HG02870 (cell line): ENCODE data around the gene MTR.
A peak's percentile ranks its signal among the peaks of the same experiment; 100 is the strongest.

ENCODE experiments used
- ATAC-seq: cut with Tn5 transposase; IDR thresholded peaks from one replicate; pipeline ENCODE4 v1.9.1; 2021; ENCODE audit warnings: mild to moderate bottlenecking, moderate library complexity; ENCODE audit not compliant: unreplicated experiment

MTR gene

DNA sequence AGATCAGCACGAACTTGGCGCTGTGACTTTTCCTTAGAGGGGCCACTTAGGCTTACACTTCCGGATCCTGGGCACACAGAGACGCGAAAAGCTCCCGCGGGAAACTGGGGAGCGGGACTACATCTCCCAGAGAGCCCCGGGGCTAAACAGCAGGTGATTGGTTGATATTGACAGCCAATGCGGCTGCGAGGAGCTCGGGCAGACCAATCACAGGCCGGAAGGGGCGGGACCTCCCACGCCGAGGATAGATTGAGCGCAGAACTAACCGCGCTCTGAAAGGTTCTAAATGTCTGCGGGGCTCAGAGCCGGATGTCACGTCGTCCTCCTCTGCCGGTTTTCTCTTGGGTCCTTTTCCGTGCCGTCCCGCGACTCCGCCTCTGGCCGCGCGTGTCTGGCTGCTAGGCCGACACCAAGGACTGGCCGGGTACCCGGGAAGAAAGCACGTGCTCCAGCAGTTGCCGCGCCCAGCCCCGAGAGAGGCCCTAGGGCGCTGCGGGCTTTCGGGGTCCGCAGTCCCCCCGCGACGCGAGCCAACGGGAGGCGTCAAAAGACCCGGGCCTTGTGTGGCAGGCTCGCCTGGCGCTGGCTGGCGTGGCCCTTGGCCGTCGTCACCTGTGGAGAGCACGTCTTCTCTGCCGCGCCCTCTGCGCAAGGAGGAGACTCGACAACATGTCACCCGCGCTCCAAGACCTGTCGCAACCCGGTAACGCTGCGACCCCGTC, at the start of gene MTR:
Gene MTR (plus strand): TSS at position 258 of the 722 bp plus-strand sequence. CDS start 412 bp downstream, at position 670.
- ATAC-seq, result peak; percentile 98

DNA sequence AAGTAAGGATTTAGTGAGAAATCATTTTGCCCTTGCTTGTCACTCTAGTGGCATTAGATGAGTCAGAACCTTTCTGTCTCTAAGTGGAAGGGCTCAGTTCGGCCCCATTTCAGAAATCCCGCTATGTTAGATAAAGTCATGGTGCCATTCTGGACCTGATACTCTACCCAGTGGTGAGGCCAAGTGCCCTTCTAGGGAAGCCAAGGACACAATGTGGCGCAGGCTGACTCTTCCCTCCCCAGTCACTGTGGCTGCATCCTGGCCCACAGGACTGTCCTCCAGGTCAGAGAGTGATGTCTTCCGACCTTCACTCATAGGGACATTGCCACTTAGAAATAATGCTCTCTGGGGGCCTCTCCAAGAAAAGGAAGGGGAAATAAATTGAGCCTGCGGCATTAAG, 48.3 kb upstream of the MTR start:
- ATAC-seq, result no peak

GRCh38 chr1:236747311-236747985, 47.6 kb upstream of the MTR start:
- ATAC-seq, result no peak

DNA sequence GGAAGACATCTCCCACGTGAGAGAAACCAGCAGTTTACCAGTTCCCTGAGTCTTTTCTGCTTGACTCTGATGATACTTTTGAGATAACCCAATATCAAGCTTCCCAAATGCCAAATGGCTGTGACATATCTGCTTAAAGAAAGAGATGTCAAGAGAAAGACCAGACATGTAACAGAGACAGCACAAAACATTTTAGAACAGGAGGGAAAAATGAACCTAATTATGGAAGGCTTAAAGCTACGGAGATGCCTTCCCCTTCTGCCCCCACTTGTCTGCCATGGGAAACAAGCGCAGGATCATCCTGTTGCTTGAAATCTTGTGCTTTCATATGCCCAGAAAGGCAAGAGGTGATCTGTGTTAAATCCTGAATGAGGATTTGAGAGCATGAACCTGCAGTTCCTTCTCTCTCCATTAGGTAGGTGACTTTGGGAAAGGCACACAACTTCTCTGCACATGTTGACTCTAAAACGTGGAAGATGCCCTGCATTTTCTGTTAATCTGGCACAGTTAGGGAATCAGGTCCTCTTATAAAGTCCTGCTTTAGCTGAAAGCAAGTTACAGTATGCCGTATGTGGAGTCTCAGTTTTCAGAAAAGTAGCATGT, 46.7 kb upstream of the MTR start:
- peak; percentile 57 for ATAC-seq

DNA sequence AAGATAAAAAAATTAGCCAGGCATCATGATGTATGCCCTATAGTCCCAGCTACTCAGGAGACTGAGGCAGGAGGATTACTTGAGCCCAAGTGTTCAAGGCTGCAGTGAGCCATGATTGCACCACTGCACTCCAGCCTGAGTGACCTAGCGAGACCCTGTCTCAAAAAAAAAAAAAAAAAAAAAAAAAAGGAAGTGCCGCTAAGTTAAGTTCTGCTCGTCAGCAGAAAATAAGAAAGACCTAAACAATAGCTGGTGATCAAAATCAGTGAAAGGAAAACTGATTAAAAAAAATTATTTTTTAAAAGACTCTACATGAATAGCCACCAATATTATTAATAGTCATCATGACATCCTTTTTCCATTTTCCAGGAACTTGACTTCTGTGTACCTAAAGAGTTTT, 44.2 kb upstream of the MTR start:
- ATAC-seq, result no peak

- ATAC-seq, result no peak
Measured at GRCh38 chr1:236751385-236751784, 43.7 kb upstream of the MTR start.

- ATAC-seq, result no peak
Measured at GRCh38 chr1:236751935-236752334, 43.2 kb upstream of the MTR start.

DNA sequence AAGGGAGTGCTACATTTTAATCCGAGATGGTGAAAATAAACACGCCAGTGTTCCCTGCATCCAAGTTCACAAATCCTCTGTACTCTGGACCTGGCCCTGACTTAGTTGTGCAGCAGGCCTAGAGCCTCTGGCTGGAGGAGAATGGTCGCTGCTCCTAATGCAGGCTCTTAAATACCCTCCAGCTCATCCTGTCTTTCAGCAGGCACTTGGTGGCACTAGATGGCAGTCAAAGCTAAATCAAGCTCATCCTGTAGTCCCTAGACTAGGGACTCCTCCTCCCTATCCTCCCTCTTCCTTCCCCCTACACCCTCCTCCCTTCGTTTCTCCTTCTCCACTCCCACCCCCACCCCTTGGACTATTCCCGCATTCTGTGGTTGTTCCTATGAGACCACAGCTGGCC, 41.6 kb upstream of the MTR start:
- ATAC-seq, result no peak

DNA sequence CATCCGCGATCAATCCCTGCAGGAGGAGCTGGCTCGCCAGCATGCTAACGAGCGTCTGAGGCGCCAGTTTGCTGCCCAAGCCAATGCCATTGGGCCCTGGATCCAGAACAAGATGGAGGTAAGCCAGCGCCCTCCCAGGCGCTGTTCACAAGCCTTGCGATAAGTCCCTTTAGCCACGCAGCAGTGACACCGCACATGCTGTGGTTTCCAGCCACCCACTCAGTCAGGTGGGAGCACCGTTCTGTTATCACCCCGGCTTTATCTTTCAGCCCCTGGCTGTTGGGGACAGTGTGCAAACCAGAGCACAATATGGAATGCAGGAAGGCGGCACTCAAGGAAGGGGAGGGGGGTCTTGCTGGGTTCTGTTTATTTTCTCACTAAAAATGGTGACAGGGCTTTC, 41.1 kb upstream of the MTR start:
- ATAC-seq, result no peak

GRCh38 chr1:236754525-236755210, 40.4 kb upstream of the MTR start:
- ATAC-seq, result no peak

GRCh38 chr1:236757640-236758039, 37.5 kb upstream of the MTR start:
- no peak for ATAC-seq

DNA sequence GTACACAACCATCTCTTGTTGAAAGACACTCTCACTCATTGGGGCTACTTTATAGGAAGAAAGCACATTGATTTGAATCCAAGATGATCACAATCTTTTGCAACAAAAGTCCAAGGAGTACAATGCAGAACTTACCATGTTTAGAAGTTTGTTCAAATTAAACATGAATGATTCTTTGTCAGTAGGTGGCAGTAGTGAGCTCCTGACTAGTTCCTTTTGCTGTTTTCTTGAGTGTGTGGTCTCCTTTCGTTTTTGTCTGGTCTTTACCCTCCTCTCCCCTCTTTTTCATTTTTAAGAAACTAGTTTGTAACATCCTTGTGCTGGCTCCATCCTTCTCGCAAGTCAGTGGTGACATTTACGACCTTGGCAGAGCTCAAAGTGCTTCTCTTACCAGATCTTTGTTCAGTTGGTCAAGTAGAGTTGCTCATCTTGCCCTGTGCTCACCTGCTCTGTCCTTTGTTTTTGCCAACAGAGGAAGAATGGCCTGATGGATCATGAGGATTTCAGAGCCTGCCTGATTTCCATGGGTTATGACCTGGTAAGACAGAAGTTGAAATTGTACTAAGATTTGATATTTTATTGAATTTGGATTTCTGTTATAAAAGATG, 35.7 kb upstream of the MTR start:
- ATAC-seq, result peak; percentile 58

- ATAC-seq, result no peak
Measured at GRCh38 chr1:236760480-236760879, 34.6 kb upstream of the MTR start.

DNA sequence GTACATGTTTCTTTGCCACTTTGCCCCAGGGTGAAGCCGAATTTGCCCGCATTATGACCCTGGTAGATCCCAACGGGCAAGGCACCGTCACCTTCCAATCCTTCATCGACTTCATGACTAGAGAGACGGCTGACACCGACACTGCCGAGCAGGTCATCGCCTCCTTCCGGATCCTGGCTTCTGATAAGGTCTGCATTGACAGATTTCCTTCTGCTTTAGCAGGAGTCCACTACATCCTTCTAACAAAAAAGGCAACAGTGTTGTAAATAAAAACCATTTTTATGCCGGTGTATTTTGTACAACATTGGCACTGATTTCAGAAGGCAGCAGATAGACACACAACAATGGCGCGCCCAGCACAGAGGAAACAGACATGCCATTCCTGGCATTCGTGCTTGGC, 34.1 kb upstream of the MTR start:
- ATAC-seq, result no peak

GRCh38 chr1:236761397-236762132, 33.5 kb upstream of the MTR start:
- ATAC-seq, result no peak

DNA sequence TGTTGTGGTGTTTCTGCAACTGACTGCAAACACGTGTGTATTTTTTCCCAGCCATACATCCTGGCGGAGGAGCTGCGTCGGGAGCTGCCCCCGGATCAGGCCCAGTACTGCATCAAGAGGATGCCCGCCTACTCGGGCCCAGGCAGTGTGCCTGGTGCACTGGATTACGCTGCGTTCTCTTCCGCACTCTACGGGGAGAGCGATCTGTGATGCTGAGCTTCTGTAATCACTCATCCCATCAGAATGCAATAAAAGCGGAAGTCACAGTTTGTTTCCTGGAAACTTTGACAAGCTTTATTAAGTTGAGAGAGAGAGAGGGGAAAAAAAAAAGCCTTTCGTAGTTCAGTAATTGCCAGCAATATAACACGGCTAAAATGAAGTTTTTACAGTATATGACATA, 32.7 kb upstream of the MTR start:
- no peak for ATAC-seq

- ATAC-seq, result no peak
Measured at GRCh38 chr1:236765831-236766230, 29.3 kb upstream of the MTR start.

DNA sequence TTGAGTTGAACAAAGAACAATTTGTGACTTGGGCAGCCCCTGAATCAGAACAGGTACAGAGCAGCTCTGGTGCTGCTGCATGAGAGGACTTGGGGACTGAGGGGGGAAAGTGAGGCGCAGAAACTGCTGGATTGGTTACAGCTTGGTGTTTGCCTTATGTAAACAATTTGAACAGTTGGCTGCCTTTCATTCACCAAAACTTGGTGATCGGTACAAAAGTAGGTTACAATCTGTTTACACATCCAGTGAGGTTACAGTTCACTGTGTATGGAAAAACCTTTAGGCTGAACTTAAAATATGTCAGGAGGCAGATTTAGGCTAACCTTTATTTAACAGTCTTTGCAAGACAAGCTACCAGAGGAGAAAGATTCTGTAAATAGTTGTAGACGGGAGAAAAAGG, 28.6 kb upstream of the MTR start:
- ATAC-seq, result no peak

DNA sequence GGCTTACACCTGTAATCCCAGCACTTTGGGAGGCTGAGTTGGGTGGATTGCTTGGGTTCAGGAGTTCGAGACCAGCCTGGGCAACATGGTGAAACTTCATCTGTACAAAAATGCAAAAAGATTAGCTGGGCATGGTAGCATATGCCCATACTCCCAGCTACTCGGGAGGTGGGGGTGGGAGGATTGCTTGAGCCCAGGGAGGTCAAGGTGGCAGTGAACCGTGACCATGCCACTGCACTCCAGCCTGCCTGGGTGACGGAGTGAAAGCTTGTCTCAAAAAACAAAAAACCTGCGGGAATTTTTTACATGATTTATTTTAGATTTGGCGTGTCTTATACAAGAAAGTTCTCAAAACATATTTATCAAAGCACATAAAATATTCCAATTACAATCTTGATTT, 27.8 kb upstream of the MTR start:
- ATAC-seq, result no peak

DNA sequence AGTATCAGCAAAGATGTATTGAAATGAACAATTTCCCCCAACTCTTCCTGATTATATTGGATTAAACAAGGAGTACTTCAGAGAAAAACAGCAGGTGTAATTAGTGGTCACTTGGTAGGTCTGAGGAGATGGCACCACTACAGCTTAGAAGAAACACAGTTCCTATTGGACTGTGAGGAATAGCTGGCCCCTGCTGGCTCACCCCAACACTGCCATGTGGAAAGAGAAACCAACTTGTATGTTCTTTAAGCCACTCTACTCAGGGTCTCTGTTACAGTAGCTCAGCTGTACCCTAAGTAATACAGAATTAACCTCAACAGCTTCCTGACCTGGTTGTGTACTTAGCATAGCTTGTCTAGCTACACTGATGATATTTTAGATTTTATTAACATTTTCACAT, 26.5 kb upstream of the MTR start:
- no peak for ATAC-seq

GRCh38 chr1:236773919-236774318, 21.2 kb upstream of the MTR start:
- no peak for ATAC-seq
